Skeletal muscle tissue (tissue), 4 donors: ENCODE measurements around the gene KIF5C. TPM values are rescaled to one million over a fixed set of nuclear protein-coding genes. Genes with fewer than 3 reads are reported as not detected.

ENCODE experiments used
- H3K27ac ChIP-seq: one replicate; pipeline ENCODE4 v1.7.0; 2013; ENCODE audit warnings: mild to moderate bottlenecking, low read depth, low read length, inconsistent platforms
- H3K27me3 ChIP-seq, 3 donors: one replicate each; pipeline ENCODE4 v1.7.0; 2013; ENCODE audit warnings: low read length in 3 of 3; ENCODE audit not compliant: control insufficient read depth in 3 of 3, insufficient read depth in 3 of 3
- H3K36me3 ChIP-seq, 3 donors: one replicate each; pipeline ENCODE4 v1.7.0; 2013; ENCODE audit warnings: low read length in 3 of 3; ENCODE audit not compliant: control insufficient read depth in 3 of 3, insufficient read depth in 3 of 3
- H3K4me1 ChIP-seq, 3 donors: one replicate each; pipeline ENCODE4 v1.7.0; 2013; ENCODE audit warnings: low read length in 3 of 3, mild to moderate bottlenecking in 3 of 3; ENCODE audit not compliant: control insufficient read depth in 3 of 3, insufficient read depth in 3 of 3
- H3K4me3 ChIP-seq, 3 donors: one replicate each; pipeline ENCODE4 v1.7.0; 2013; ENCODE audit warnings: low read length in 3 of 3
- H3K9ac ChIP-seq, 3 donors: one replicate each; pipeline ENCODE4 v1.7.0; 2013; ENCODE audit warnings: low read length in 3 of 3, mild to moderate bottlenecking in 3 of 3, moderate library complexity in 2 of 3, low read depth in 1 of 3
- H3K9me3 ChIP-seq, 3 donors: one replicate each; pipeline ENCODE4 v1.7.0; 2013; ENCODE audit warnings: low read length in 3 of 3; ENCODE audit not compliant: control insufficient read depth in 3 of 3
- total RNA-seq: library from RNA; depleted of rRNA; stranded (reverse); fragments of >200 nt; gene quantifications from one replicate; pipeline ENCODE4 v1.2.3, GENCODE V29; 2014
- donor health status: Osteomylitis.

Gene KIF5C
- total RNA-seq, 1 donor from 2014 or later, result 1.0 TPM

DNA sequence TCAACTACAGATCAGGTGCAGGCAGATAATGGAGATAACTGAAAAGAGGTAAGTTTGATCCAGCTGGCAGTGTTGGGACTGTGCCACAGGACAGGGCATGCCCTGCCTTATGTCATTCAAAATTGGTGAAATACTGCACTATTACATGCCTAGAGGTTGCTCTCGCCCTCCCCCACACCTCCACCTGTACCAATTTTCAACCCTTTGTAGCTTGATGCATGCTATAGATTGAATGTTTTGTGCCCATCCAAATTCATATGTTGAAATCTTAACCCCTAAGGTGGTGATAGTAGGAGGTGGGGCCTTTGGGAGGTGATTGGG is 91.4 kb downstream of the KIF5C start:
- Histone ChIP-seq H3K4me3 (no peak overlapping the region), H3K9me3 (no peaks in the 10 kb centered on the region), H3K9ac (no peak overlapping the region), H3K27ac (no peak overlapping the region), H3K27me3 (no peaks in the 10 kb centered on the region), H3K36me3 (no peaks in the 10 kb centered on the region), H3K4me1 (no peaks in the 10 kb centered on the region)

GRCh38 chr2:148967056-148967455 is 92.0 kb downstream of the KIF5C start:
- H3K27ac ChIP-seq, result no peak overlapping the region
- H3K36me3 ChIP-seq, result no peaks in the 10 kb centered on the region
- no peak overlapping the region for H3K9ac ChIP-seq
- H3K4me1 ChIP-seq, result no peaks in the 10 kb centered on the region
- no peak overlapping the region for H3K4me3 ChIP-seq
- no peaks in the 10 kb centered on the region for H3K27me3 ChIP-seq
- no peaks in the 10 kb centered on the region for H3K9me3 ChIP-seq

GRCh38 chr2:148967578-148967977 is 92.6 kb downstream of the KIF5C start:
- no peak overlapping the region for H3K27ac ChIP-seq
- H3K27me3 ChIP-seq, result no peaks in the 10 kb centered on the region
- H3K9me3 ChIP-seq, result no peaks in the 10 kb centered on the region
- no peak overlapping the region for H3K4me3 ChIP-seq
- H3K9ac ChIP-seq, result no peak overlapping the region
- H3K36me3 ChIP-seq, result no peaks in the 10 kb centered on the region
- no peaks in the 10 kb centered on the region for H3K4me1 ChIP-seq

GRCh38 chr2:148968301-148968700 is 93.3 kb downstream of the KIF5C start:
- H3K9ac ChIP-seq, result no peak overlapping the region
- no peaks in the 10 kb centered on the region for H3K4me1 ChIP-seq
- H3K36me3 ChIP-seq, result no peaks in the 10 kb centered on the region
- no peaks in the 10 kb centered on the region for H3K9me3 ChIP-seq
- H3K4me3 ChIP-seq, result no peak overlapping the region
- H3K27ac ChIP-seq, result no peak overlapping the region
- H3K27me3 ChIP-seq, result no peaks in the 10 kb centered on the region

GRCh38 chr2:148968776-148969319 is 93.8 kb downstream of the KIF5C start:
- no peaks in the 10 kb centered on the region for H3K27me3 ChIP-seq
- no peak overlapping the region for H3K9ac ChIP-seq
- H3K4me1 ChIP-seq, result no peaks in the 10 kb centered on the region
- H3K27ac ChIP-seq, result no peak overlapping the region
- no peaks in the 10 kb centered on the region for H3K9me3 ChIP-seq
- no peaks in the 10 kb centered on the region for H3K36me3 ChIP-seq
- no peak overlapping the region for H3K4me3 ChIP-seq

DNA sequence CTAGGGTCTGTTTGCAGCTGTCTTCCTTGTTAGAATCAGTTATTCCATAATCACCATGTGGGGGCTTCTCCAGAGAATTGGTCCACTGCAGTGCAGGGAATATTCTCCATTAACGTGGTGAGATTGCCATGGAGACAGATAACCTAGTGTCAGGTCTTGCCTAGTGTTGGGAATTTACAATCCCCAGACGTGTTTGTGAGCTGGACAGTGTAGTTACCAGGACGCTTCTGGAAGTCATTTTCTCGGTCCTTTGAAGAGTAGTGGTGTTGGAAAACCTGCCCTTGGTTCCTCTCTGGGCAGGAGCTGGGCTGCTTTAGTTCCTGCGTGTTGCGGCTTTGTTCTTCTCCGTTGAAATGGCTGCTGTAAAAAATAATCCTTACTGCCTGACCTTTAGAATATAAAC is 94.6 kb downstream of the KIF5C start:
- Histone ChIP-seq H3K27me3 (no peaks in the 10 kb centered on the region), H3K36me3 (no peaks in the 10 kb centered on the region), H3K9me3 (no peaks in the 10 kb centered on the region), H3K4me3 (no peak overlapping the region), H3K27ac (no peak overlapping the region), H3K4me1 (no peaks in the 10 kb centered on the region), H3K9ac (no peak overlapping the region)

DNA sequence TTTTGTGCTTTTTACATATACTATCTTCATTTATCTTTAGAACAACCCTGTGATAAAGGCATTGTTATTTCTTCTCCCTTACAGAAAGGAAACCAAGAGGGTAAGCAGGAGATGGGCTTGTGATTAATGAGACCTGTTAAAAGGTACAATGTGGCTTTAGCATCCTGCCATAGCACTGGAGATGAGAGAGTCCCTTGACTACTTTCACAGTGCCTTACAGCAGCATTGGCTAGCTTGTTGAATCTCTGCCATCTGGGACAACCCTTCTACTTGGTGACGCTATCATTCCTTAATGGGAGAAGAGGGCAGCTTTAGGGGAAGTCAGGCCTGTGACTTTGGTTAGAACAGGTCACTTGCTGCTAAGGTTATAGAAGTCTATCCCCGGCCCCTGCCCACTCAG is 95.4 kb downstream of the KIF5C start:
- Histone ChIP-seq H3K4me3 (no peak overlapping the region), H3K9ac (no peak overlapping the region), H3K4me1 (no peaks in the 10 kb centered on the region), H3K9me3 (no peaks in the 10 kb centered on the region), H3K27ac (no peak overlapping the region), H3K27me3 (no peaks in the 10 kb centered on the region), H3K36me3 (no peaks in the 10 kb centered on the region)

DNA sequence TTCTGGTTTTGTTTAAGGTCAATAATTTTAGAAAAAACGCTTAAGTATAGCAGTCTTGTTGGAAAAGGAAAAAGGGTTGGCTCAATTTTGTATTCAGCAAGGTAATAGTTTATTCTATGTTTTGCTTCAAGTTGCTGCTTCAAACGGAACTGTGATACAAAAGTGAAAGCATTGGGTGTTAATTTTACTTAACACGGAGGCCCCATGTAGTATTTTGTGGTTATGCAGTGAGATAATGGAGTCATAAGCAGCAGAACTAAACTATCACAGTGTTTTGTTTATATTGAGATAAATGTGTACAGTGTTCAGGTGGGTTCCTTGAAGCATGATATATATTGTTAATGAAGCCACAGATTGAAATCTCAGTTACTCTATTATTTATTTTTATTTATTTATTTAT is 96.5 kb downstream of the KIF5C start:
- H3K27me3 ChIP-seq, result no peaks in the 10 kb centered on the region
- H3K27ac ChIP-seq, result no peak overlapping the region
- no peaks in the 10 kb centered on the region for H3K36me3 ChIP-seq
- H3K9me3 ChIP-seq, result no peaks in the 10 kb centered on the region
- no peak overlapping the region for H3K4me3 ChIP-seq
- no peak overlapping the region for H3K9ac ChIP-seq
- H3K4me1 ChIP-seq, result no peaks in the 10 kb centered on the region

GRCh38 chr2:148974095-148974494 is 99.1 kb downstream of the KIF5C start:
- Histone ChIP-seq H3K36me3 (no peaks in the 10 kb centered on the region), H3K4me3 (no peak overlapping the region), H3K27me3 (no peaks in the 10 kb centered on the region), H3K9me3 (no peaks in the 10 kb centered on the region), H3K27ac (no peak overlapping the region), H3K9ac (no peak overlapping the region), H3K4me1 (no peaks in the 10 kb centered on the region)

DNA sequence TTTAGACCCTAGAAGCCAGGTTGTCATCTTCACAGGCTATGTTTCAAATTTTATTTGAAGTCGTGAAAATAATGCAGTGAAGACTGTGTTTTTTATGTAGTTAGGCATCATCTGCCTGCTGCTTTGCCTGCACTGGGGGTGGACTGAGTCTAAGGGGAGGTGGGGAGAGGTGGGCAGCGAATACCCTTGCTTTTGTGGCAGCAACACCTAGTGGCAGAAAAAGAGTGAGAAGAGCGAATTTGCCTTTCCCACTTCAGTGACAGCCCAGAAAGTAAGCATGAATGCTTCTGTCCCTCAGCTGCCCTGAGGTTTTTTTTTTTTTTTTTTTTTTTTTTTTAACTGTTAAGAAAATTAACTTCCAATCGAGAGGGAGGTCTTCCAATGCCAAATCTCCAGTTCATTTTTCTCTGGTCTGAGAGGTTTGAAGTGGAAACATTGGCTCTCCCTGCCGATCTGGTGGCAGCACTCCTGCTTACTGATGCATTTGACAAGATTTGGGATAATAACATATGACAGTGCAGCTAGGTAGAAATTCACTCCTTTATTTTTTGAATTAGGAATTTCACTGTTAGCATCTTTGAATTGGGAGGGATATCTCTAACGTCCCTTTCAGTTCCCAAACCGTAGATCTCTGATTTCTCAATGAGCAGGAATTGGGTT is 103.1 kb downstream of the KIF5C start:
- H3K9me3 ChIP-seq, result no peaks in the 10 kb centered on the region
- H3K27ac ChIP-seq, result no peak overlapping the region
- no peaks in the 10 kb centered on the region for H3K4me1 ChIP-seq
- no peak overlapping the region for H3K9ac ChIP-seq
- no peaks in the 10 kb centered on the region for H3K36me3 ChIP-seq
- H3K4me3 ChIP-seq, result no peak overlapping the region
- no peaks in the 10 kb centered on the region for H3K27me3 ChIP-seq
